HCT116 (cell line): ENCODE data around the gene SUFU. TPM values are rescaled to one million over a fixed set of nuclear protein-coding genes. Genes with fewer than 3 reads are reported as not detected.

Source experiments
- ATAC-seq: fragments of 200-7000 bp; cut with Tn5 transposase; 2 replicates; pipeline ENCODE4 v1.9.1; 2020; ENCODE audit warnings: mild to moderate bottlenecking, moderate library complexity
- BruUV-seq: library from RNA; stranded (reverse); fragments of 400-500 nt; replicated peaks from 2 replicates; lab custom pipeline; 2021; lab: Mats Ljungman, UMichigan
- CTCF ChIA-PET: fragments of 300-600 bp; sonication (Branson Sonifier 250); formaldehyde crosslinking; loops from one replicate; lab custom pipeline; 2021; ENCODE audit warnings: antibody characterized with exemption; lab: Charles Lee
- POLR2A ChIA-PET: fragments of 300-600, 350-600 bp; sonication (Branson Sonifier 250); formaldehyde crosslinking; loops from one replicate; lab custom pipeline; 2021; ENCODE audit warnings: antibody characterized with exemption; lab: Charles Lee
- RAD21 ChIA-PET, 2 experiments: fragments of 300-600 bp; sonication (Branson Sonifier 250); formaldehyde crosslinking; loops; one replicate each; lab custom pipeline; 2023; ENCODE audit warnings: low total read pairs in 2 of 2; ENCODE audit not compliant: uncharacterized antibody in 2 of 2, unreplicated experiment in 2 of 2, low non-redundant PET in 1 of 2; lab: Charles Lee
- DNase-seq: peaks from one replicate; pipeline ENCODE4 v3.0.0-alpha.2; 2010; ENCODE audit warnings: low read depth, low spot score
- H2AFZ ChIP-seq: fragments of 200-600 bp; shearing (Covaris generic), sonication (generic); 2 replicates; pipeline ENCODE4 v1.6.1; 2017; ENCODE audit warnings: low read depth, mixed run types, mixed read lengths, antibody characterized with exemption, low read length; ENCODE audit not compliant: poor library complexity, severe bottlenecking
- H3K27ac ChIP-seq: 2 replicates; pipeline ENCODE4 v1.5.1; 2012; ENCODE audit warnings: low read depth, low read length
- H3K27me3 ChIP-seq: fragments of 200-600 bp; sonication (generic); 2 replicates; pipeline ENCODE4 v1.6.1; 2016; ENCODE audit warnings: mixed run types, low read length, mixed read lengths; ENCODE audit not compliant: insufficient read depth
- H3K36me3 ChIP-seq, 2 experiments: fragments of 200-500 bp in 1 of 2; fragments of 200-600 bp in 1 of 2; sonication (Bioruptor generic) in 1 of 2; sonication (generic) in 1 of 2; 2 replicates each; pipeline versions ENCODE4 v1.5.1 to v1.6.1; 2014 to 2016; ENCODE audit warnings: low read length in 2 of 2, inconsistent platforms in 1 of 2, mixed read lengths in 1 of 2, mixed run types in 1 of 2; ENCODE audit not compliant: insufficient read depth in 2 of 2, control insufficient read depth in 1 of 2
- H3K4me1 ChIP-seq, 2 experiments: fragments of 200-600 bp in 1 of 2; sonication (generic) in 1 of 2; 2 replicates each; pipeline versions ENCODE4 v1.5.1 to v1.6.1; 2012 to 2017; ENCODE audit warnings: low read length in 2 of 2, inconsistent platforms in 1 of 2, mild to moderate bottlenecking in 1 of 2, mixed read lengths in 1 of 2, mixed run types in 1 of 2, moderate library complexity in 1 of 2; ENCODE audit not compliant: insufficient read depth in 2 of 2, control insufficient read depth in 1 of 2
- H3K4me2 ChIP-seq: fragments of 200-600 bp; sonication (generic); 2 replicates; pipeline ENCODE4 v1.6.1; 2017; ENCODE audit warnings: mixed run types, low read length, mixed read lengths
- H3K4me3 ChIP-seq, 2 experiments: fragments of 200-600 bp in 1 of 2; sonication (generic) in 1 of 2; replicated peaks in 1 of 2; 2 replicates each; pipeline ENCODE4 v1.5.1; 2011 to 2016; ENCODE audit warnings: low read length in 2 of 2, control low read depth in 1 of 2, low read depth in 1 of 2, mild to moderate bottlenecking in 1 of 2, mixed read lengths in 1 of 2, mixed run types in 1 of 2
- H3K79me2 ChIP-seq: fragments of 200-600 bp; sonication (generic); 2 replicates; pipeline ENCODE4 v1.6.1; 2017; ENCODE audit warnings: mild to moderate bottlenecking, mixed run types, low read length, moderate library complexity, mixed read lengths; ENCODE audit not compliant: insufficient read depth
- H3K9ac ChIP-seq: fragments of 200-600 bp; sonication (generic); 2 replicates; pipeline ENCODE4 v1.6.1; 2016; ENCODE audit warnings: low read length, mixed read lengths
- H3K9me2 ChIP-seq: fragments of 200-600 bp; sonication (generic), shearing (Covaris generic); 2 replicates; pipeline ENCODE4 v1.6.1; 2017; ENCODE audit warnings: mixed run types, mild to moderate bottlenecking, moderate library complexity; ENCODE audit not compliant: insufficient read depth
- H3K9me3 ChIP-seq, 2 experiments: fragments of 200-500 bp in 1 of 2; fragments of 200-600 bp in 1 of 2; sonication (Bioruptor generic) in 1 of 2; sonication (generic) in 1 of 2; 2 replicates each; pipeline ENCODE4 v1.6.1; 2014 to 2017; ENCODE audit warnings: low read length in 2 of 2, mixed read lengths in 2 of 2, inconsistent platforms in 1 of 2, low read depth in 1 of 2, mild to moderate bottlenecking in 1 of 2, mixed run types in 1 of 2, moderate library complexity in 1 of 2; ENCODE audit not compliant: control insufficient read depth in 1 of 2, insufficient read depth in 1 of 2
- H4K20me1 ChIP-seq: fragments of 200-600 bp; sonication (generic), shearing (Covaris generic); 2 replicates; pipeline ENCODE4 v1.6.1; 2017; ENCODE audit warnings: mixed run types, mild to moderate bottlenecking, moderate library complexity; ENCODE audit not compliant: insufficient read depth
- EZH2phosphoT487 ChIP-seq: fragments of 200-600 bp; IDR thresholded peaks from 2 replicates; pipeline ENCODE4 v1.6.1; 2018; ENCODE audit warnings: antibody characterized with exemption, borderline replicate concordance
- POLR2AphosphoS5 ChIP-seq: IDR thresholded peaks from 2 replicates; pipeline ENCODE4 v1.6.1; 2011; ENCODE audit warnings: mild to moderate bottlenecking, low read depth, low read length, moderate library complexity
- SIN3A ChIP-seq: IDR thresholded peaks from 2 replicates; pipeline ENCODE4 v1.6.1; 2012; ENCODE audit warnings: low read depth
- intact Hi-C: fragments of 100-400 bp; cut with micrococcal nuclease; formaldehyde crosslinking; loops from 2 replicates; pipeline ENCODE4 v1.10.0; 2022
- total RNA-seq: library from RNA; stranded (reverse); gene quantifications from one replicate; pipeline ENCODE4 v1.2.1, GENCODE V29; 2021; ENCODE audit not compliant: unreplicated experiment
- TF ChIP-seq, protein P1 (sequence below): IDR thresholded peaks from 2 replicates; pipeline ENCODE4 v1.6.1; 2012

Gene SUFU
- total RNA-seq, 1 experiment from 2014 or later, result 18.8 TPM

DNA sequence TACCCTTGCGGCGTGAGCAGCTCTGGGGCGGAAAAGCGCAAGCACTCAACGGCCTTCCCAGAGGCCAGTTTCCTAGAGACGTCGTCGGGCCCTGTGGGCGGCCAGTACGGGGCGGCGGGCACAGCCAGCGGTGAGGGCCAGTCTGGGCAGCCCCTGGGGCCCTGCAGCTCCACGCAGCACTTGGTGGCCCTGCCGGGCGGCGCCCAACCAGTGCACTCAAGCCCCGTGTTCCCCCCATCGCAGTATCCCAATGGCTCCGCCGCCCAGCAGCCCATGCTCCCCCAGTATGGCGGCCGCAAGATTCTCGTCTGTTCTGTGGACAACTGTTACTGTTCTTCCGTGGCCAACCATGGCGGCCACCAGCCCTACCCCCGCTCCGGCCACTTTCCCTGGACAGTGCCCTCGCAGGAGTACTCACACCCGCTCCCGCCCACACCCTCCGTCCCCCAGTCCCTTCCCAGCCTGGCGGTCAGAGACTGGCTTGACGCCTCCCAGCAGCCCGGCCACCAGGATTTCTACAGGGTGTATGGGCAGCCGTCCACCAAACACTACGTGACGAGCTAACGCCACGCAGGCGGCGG is 153.1 kb downstream of the SUFU start:
- H3K9me2 ChIP-seq, result no peaks in the 10 kb centered on the region
- peaks cover 9 to 21% of the 10 kb centered on the region in 2 experiments; a peak in 3 of 4 replicates for H3K36me3 ChIP-seq
- POLR2A ChIA-PET, result interaction anchor here (0.7 to 0.9 kb wide), 2 partner anchors 13 to 156 kb away, joined by 3 read pairs; partner anchors contain the start of gene TRIM8
- no TSS peak for BruUV-seq
- peaks cover 0 to 5% of the 10 kb centered on the region in 2 experiments; a peak in 1 of 4 replicates for H3K4me1 ChIP-seq
- H3K27ac ChIP-seq, result no peak overlapping the region
- H2AFZ ChIP-seq, result no peak overlapping the region
- DNase-seq, result no peak
- no peak overlapping the region for H3K4me2 ChIP-seq
- no peaks in the 10 kb centered on the region for H4K20me1 ChIP-seq
- CTCF ChIA-PET, result no interaction called here
- no peak overlapping the region for H3K9ac ChIP-seq
- peaks cover 25% of the 10 kb centered on the region for H3K79me2 ChIP-seq
- H3K4me3 ChIP-seq, result no peak overlapping the region
- no peaks in the 10 kb centered on the region for H3K9me3 ChIP-seq
- no peaks in the 10 kb centered on the region for H3K27me3 ChIP-seq
- intact Hi-C loops, result no loop called here
- TF ChIP-seq POLR2AphosphoS5 (0 out of 2 replicates have a peak, but pooled peaks have one; percentile 5), EZH2phosphoT487 (no peak)
- TF ChIP-seq, all 23 proteins: peak for 1
- RAD21 ChIA-PET, result no interaction called here
- ATAC-seq, result no peak

DNA sequence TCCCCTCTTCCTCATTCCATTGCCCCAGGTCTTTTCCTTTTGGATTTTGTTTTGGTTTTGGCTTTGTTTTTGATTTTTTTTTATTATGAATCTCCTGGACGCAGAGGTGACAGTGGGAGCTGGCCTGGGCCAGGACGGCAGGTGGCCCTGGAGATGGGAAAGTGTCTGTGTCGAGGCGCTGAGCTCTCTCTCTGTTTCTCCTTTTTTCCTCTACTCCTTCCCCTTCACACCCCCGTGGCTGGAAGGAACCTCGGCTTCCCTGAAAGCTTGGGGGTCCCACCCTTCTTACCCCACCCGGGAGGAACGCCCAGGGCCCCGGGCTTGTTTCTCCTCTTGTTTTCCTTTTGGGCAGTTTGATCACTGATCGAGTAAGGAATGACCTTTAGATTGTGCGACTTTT is 153.7 kb downstream of the SUFU start:
- Histone ChIP-seq H4K20me1 (no peaks in the 10 kb centered on the region), H3K79me2 (peaks cover 19% of the 10 kb centered on the region), H3K4me3 (no peak overlapping the region), H3K4me1 (peaks cover 0 to 5% of the 10 kb centered on the region in 2 experiments; a peak in 1 of 4 replicates), H2AFZ (no peak overlapping the region), H3K27me3 (no peaks in the 10 kb centered on the region), H3K36me3 (peaks cover 9 to 21% of the 10 kb centered on the region in 2 experiments; a peak in 3 of 4 replicates), H3K9me3 (no peaks in the 10 kb centered on the region), H3K4me2 (no peak overlapping the region), H3K9ac (no peak overlapping the region), H3K9me2 (no peaks in the 10 kb centered on the region), H3K27ac (no peak overlapping the region)
- ChIA-PET CTCF (no interaction called here), POLR2A (interaction anchor here (0.7 to 0.9 kb wide), 2 partner anchors 13 to 156 kb away, joined by 3 read pairs; partner anchors contain the start of gene TRIM8), RAD21 (no interaction called here)
- no TSS peak for BruUV-seq
- no peak for ATAC-seq
- no peak for DNase-seq
- TF ChIP-seq SIN3A, result 0 out of 2 replicates have a peak, but pooled peaks have one; percentile 17
- TF ChIP-seq, protein P1, sequence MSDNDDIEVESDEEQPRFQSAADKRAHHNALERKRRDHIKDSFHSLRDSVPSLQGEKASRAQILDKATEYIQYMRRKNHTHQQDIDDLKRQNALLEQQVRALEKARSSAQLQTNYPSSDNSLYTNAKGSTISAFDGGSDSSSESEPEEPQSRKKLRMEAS, result no peak
- intact Hi-C loops, result no loop called here
